Endometrial microvascular endothelial cells (primary cell): ENCODE measurements around the gene DNAJB2. TPM values are rescaled to one million over a fixed set of nuclear protein-coding genes. Genes with fewer than 3 reads are reported as not detected.
"Not testable (repeated sequence)": the region's sequence is repeated elsewhere in the genome, so short reads cannot be mapped to it uniquely, and the experiment has no call there.

ENCODE experiments used
- in situ Hi-C: cut with HindIII; loops from 2 replicates; pipeline ENCODE4 v1.10.0; 2017; ENCODE audit warnings: low sequenced_read_pairs, low pct_unique_long_range_greater_than_20kb; ENCODE audit errors: inconsistent ontology term
- total RNA-seq: library from RNA; depleted of rRNA; stranded (reverse); fragments of >200 nt; gene quantifications from one replicate; pipeline ENCODE4 v1.2.3, GENCODE V29; 2015; ENCODE audit errors: inconsistent ontology term

DNAJB2 gene
- total RNA-seq, 1 donor from 2014 or later: 29.9 TPM

GRCh38 chr2:219294356-219295351 lies 15.5 kb downstream of the DNAJB2 start:
- in situ Hi-C loops: no loop called here

- in situ Hi-C loops: no loop called here
Measured at GRCh38 chr2:219296142-219296541, 17.0 kb downstream of the DNAJB2 start.

GRCh38 chr2:219296631-219297391 lies 17.6 kb downstream of the DNAJB2 start:
- in situ Hi-C loops: no loop called here

- in situ Hi-C loops: no loop called here
Measured at GRCh38 chr2:219297766-219298456, 18.7 kb downstream of the DNAJB2 start.

- in situ Hi-C loops: no loop called here
Measured at GRCh38 chr2:219298759-219299371, 19.7 kb downstream of the DNAJB2 start.

- in situ Hi-C loops: no loop called here
Measured at GRCh38 chr2:219299372-219299760, 20.2 kb downstream of the DNAJB2 start.

- in situ Hi-C loops: no loop called here
Measured at GRCh38 chr2:219300022-219300421, 20.9 kb downstream of the DNAJB2 start.

- in situ Hi-C loops: no loop called here
Measured at GRCh38 chr2:219302412-219302968, 23.3 kb downstream of the DNAJB2 start.

GRCh38 chr2:219304223-219304622 lies 25.1 kb downstream of the DNAJB2 start:
- in situ Hi-C loops: no loop called here

GRCh38 chr2:219306047-219306446 lies 26.9 kb downstream of the DNAJB2 start:
- in situ Hi-C loops: no loop called here

GRCh38 chr2:219308142-219309101 lies 29.3 kb downstream of the DNAJB2 start:
- in situ Hi-C loops: no loop called here

- in situ Hi-C loops: no loop called here
Measured at GRCh38 chr2:219309278-219309677, 30.1 kb downstream of the DNAJB2 start, which contains the start of gene PTPRN. PTPRN (minus strand) TSS chr2:219309401; CDS start chr2:219309332, 69 bp downstream.

GRCh38 chr2:219312683-219313263 lies 33.6 kb downstream of the DNAJB2 start:
- in situ Hi-C loops: not testable (repeated sequence)

GRCh38 chr2:219314804-219315468 lies 35.8 kb downstream of the DNAJB2 start:
- in situ Hi-C loops: no loop called here

- in situ Hi-C loops: no loop called here
Measured at GRCh38 chr2:219323434-219323833, 44.3 kb downstream of the DNAJB2 start.

GRCh38 chr2:219325136-219325535 lies 46.0 kb downstream of the DNAJB2 start:
- in situ Hi-C loops: no loop called here
